OCI-LY1 (cell line): ENCODE results near the gene GUCA2B.

Source experiments
- EZH2 ChIP-seq: fragments of 200-600 bp; sonication (generic), shearing (Covaris generic); IDR thresholded peaks from 2 replicates; pipeline ENCODE4 v1.8.0; 2017; ENCODE audit warnings: borderline replicate concordance, mixed run types, mild to moderate bottlenecking, antibody characterized with exemption, low read length, moderate library complexity, mixed read lengths
- TF ChIP-seq, protein P1 (sequence below): fragments of 200-600 bp; sonication (generic), shearing (Covaris generic); IDR thresholded peaks from 2 replicates; pipeline ENCODE4 v1.5.1; 2017; ENCODE audit warnings: mild to moderate bottlenecking, antibody characterized with exemption, low read length, moderate library complexity, mixed read lengths

- TF ChIP-seq EZH2 = no peak
- TF ChIP-seq, protein P1, sequence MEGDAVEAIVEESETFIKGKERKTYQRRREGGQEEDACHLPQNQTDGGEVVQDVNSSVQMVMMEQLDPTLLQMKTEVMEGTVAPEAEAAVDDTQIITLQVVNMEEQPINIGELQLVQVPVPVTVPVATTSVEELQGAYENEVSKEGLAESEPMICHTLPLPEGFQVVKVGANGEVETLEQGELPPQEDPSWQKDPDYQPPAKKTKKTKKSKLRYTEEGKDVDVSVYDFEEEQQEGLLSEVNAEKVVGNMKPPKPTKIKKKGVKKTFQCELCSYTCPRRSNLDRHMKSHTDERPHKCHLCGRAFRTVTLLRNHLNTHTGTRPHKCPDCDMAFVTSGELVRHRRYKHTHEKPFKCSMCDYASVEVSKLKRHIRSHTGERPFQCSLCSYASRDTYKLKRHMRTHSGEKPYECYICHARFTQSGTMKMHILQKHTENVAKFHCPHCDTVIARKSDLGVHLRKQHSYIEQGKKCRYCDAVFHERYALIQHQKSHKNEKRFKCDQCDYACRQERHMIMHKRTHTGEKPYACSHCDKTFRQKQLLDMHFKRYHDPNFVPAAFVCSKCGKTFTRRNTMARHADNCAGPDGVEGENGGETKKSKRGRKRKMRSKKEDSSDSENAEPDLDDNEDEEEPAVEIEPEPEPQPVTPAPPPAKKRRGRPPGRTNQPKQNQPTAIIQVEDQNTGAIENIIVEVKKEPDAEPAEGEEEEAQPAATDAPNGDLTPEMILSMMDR = no peak
These were observed 7.9 kb upstream of the GUCA2B start for GRCh38 chr1:42145389-42145716.
